Measurements from ENCODE around the gene FAM227B. TPM values are rescaled to one million over a fixed set of nuclear protein-coding genes. Genes with fewer than 3 reads are reported as not detected.

The FAM227B gene
- total RNA-seq, 4 donors from 2014 or later: 2.1 to 8.0 (median 5.1) TPM

GRCh38 chr15:49331951-49332350, 288.7 kb downstream of the FAM227B start:
- no peak for DNase-seq (ENCODE audit: low spot score in 2 of 2)
- no peaks in the 10 kb centered on the region for H3K9me3 ChIP-seq
- no peaks in the 10 kb centered on the region for H3K27me3 ChIP-seq
- no peak overlapping the region for H3K4me3 ChIP-seq
- no peaks in the 10 kb centered on the region for H3K4me1 ChIP-seq
- 95% methylated on average over 3 of the region's 3 CpGs for WGBS
- TF ChIP-seq EP300 (IDR thresholded peaks at IDR 0.05): no peak
- H3K27ac ChIP-seq: no peak overlapping the region
- no peaks in the 10 kb centered on the region for H3K36me3 ChIP-seq

GRCh38 chr15:49331442-49331841, 289.2 kb downstream of the FAM227B start:
- no peak overlapping the region for H3K4me3 ChIP-seq
- no peaks in the 10 kb centered on the region for H3K36me3 ChIP-seq
- TF ChIP-seq POLR2A (IDR thresholded peaks at IDR 0.05) (no peak), CTCF (IDR thresholded peaks at IDR 0.05) (no peak), POLR2AphosphoS5 (IDR thresholded peaks at IDR 0.05) (no peak)
- H3K27ac ChIP-seq: no peak overlapping the region
- no peak for DNase-seq (ENCODE audit: low spot score in 2 of 2)
- no peaks in the 10 kb centered on the region for H3K27me3 ChIP-seq
- no peaks in the 10 kb centered on the region for H3K4me1 ChIP-seq
- H3K9me3 ChIP-seq: no peaks in the 10 kb centered on the region

- no peaks in the 10 kb centered on the region for H3K9me3 ChIP-seq
- no peak for DNase-seq (ENCODE audit: low spot score in 2 of 2)
- H3K27me3 ChIP-seq: no peaks in the 10 kb centered on the region
- no peaks in the 10 kb centered on the region for H3K36me3 ChIP-seq
- H3K27ac ChIP-seq: no peak overlapping the region
- no peak overlapping the region for H3K4me3 ChIP-seq
- H3K4me1 ChIP-seq: no peaks in the 10 kb centered on the region
- no peak for TF ChIP-seq EP300 (IDR thresholded peaks at IDR 0.05)
Observed at GRCh38 chr15:49330166-49330565, 290.5 kb downstream of the FAM227B start.

GRCh38 chr15:49328941-49329340, 291.7 kb downstream of the FAM227B start:
- H3K4me3 ChIP-seq: no peak overlapping the region
- H3K27ac ChIP-seq: no peak overlapping the region
- no peaks in the 10 kb centered on the region for H3K9me3 ChIP-seq
- no peaks in the 10 kb centered on the region for H3K4me1 ChIP-seq
- DNase-seq (ENCODE audit: low spot score in 2 of 2): no peak
- H3K36me3 ChIP-seq: no peaks in the 10 kb centered on the region
- H3K27me3 ChIP-seq: no peaks in the 10 kb centered on the region
- TF ChIP-seq POLR2A (IDR thresholded peaks at IDR 0.05) (no peak), CTCF (IDR thresholded peaks at IDR 0.05) (no peak), EP300 (IDR thresholded peaks at IDR 0.05) (no peak), POLR2AphosphoS5 (IDR thresholded peaks at IDR 0.05) (no peak)

GRCh38 chr15:49327927-49328326, 292.7 kb downstream of the FAM227B start:
- Histone ChIP-seq H3K36me3 (no peaks in the 10 kb centered on the region), H3K4me1 (no peaks in the 10 kb centered on the region), H3K9me3 (no peaks in the 10 kb centered on the region), H3K27ac (no peak overlapping the region), H3K4me3 (no peak overlapping the region), H3K27me3 (no peaks in the 10 kb centered on the region)
- TF ChIP-seq CTCF (IDR thresholded peaks at IDR 0.05) (no peak), EP300 (IDR thresholded peaks at IDR 0.05) (no peak), POLR2A (IDR thresholded peaks at IDR 0.05) (no peak), POLR2AphosphoS5 (IDR thresholded peaks at IDR 0.05) (no peak)
- 76% methylated on average over 4 of the region's 4 CpGs for whole genome bisulfite sequencing
- DNase-seq (ENCODE audit: low spot score in 2 of 2): no peak

- no peaks in the 10 kb centered on the region for H3K27me3 ChIP-seq
- no peaks in the 10 kb centered on the region for H3K9me3 ChIP-seq
- H3K27ac ChIP-seq: no peak overlapping the region
- DNase-seq (ENCODE audit: low spot score in 2 of 2): no peak
- TF ChIP-seq POLR2A (IDR thresholded peaks at IDR 0.05) (no peak), CTCF (IDR thresholded peaks at IDR 0.05) (no peak), POLR2AphosphoS5 (IDR thresholded peaks at IDR 0.05) (no peak), EP300 (IDR thresholded peaks at IDR 0.05) (no peak)
- H3K36me3 ChIP-seq: peaks cover 17% of the 10 kb centered on the region
- no peak overlapping the region for H3K4me3 ChIP-seq
- H3K4me1 ChIP-seq: no peaks in the 10 kb centered on the region
- 90% methylated on average over 1 of the region's 1 CpG for WGBS
Observed at GRCh38 chr15:49323207-49323606, 297.4 kb downstream of the FAM227B start.
